ENCODE measurements around the gene BCAR1.
A peak's percentile ranks its signal among the peaks of the same experiment; 100 is the strongest.
"Not testable (repeated sequence)": the region's sequence is repeated elsewhere in the genome, so short reads cannot be mapped to it uniquely, and the experiment has no call there.

The BCAR1 gene

DNA sequence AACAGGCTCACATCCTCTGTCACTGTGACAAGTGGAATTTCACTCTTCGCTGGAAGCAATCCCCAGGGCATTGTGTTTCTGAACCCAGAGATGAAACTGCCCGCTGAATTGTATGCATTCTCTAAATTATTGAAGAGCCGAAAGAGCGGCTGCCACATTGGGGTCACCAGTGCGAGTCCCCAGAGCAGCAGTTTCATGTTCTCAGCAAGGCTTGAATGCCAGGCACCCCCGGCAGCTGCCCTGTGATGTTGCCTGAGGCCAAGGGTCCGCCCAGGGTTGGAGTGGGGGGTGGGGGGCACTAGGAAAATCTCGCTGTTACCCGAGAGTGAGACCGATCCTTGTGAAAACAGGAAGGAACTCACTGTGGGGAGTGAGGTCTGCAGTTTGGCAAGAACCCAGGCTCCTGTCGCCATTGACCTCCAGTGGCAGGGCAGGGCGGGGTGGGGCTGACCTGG is 20.7 kb upstream of the BCAR1 start:
- DNase-seq (ENCODE audit: low read depth), result peak; percentile 75
- no peak overlapping the region for H3K4me3 ChIP-seq (ENCODE audit: low read depth, low read length)
- TF ChIP-seq, protein P1, sequence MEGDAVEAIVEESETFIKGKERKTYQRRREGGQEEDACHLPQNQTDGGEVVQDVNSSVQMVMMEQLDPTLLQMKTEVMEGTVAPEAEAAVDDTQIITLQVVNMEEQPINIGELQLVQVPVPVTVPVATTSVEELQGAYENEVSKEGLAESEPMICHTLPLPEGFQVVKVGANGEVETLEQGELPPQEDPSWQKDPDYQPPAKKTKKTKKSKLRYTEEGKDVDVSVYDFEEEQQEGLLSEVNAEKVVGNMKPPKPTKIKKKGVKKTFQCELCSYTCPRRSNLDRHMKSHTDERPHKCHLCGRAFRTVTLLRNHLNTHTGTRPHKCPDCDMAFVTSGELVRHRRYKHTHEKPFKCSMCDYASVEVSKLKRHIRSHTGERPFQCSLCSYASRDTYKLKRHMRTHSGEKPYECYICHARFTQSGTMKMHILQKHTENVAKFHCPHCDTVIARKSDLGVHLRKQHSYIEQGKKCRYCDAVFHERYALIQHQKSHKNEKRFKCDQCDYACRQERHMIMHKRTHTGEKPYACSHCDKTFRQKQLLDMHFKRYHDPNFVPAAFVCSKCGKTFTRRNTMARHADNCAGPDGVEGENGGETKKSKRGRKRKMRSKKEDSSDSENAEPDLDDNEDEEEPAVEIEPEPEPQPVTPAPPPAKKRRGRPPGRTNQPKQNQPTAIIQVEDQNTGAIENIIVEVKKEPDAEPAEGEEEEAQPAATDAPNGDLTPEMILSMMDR (IDR thresholded peaks at IDR 0.05; ENCODE audit: low read depth, low read length), result no peak
- TF ChIP-seq MYC (IDR thresholded peaks at IDR 0.05; ENCODE audit: low read depth, low read length), result no peak
- TF ChIP-seq, protein P2, sequence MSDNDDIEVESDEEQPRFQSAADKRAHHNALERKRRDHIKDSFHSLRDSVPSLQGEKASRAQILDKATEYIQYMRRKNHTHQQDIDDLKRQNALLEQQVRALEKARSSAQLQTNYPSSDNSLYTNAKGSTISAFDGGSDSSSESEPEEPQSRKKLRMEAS (IDR thresholded peaks at IDR 0.05; ENCODE audit: low read depth, low read length), result no peak
- TF ChIP-seq POLR2A (IDR thresholded peaks at IDR 0.05; ENCODE audit: extremely low read depth, insufficient read length), result no peak

DNA sequence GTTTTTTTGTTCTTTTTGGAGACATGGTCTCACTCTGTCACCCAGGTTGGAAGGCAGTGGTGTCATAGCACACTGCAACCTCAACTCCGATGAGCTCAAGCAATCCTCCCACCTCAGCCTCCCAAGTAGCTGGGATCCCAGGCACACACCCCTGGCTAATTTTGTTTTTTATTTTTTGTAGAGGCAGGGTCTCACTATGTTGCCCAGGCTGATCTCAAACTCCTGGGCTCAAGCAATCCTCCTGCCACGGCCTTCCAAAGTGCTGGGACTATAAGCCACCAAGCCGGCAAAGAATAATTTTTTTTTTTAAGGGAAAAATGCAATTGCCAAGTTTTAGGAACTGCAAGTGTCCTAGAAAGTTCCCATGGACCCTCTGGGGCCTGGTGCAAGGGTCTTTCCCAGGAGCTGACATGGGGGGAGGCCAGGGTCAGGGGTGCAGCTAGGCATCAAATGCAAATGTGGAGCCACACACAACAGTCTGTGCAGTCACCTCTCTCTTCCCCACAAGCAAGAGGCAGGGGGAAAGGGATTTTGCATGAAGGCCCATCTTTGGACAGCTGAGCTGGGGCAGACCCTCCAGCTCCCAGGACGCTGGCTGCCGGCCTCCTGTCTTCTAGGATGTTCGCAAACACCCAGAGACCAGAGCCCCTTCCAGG is 20.1 kb upstream of the BCAR1 start:
- no peak for TF ChIP-seq MYC (IDR thresholded peaks at IDR 0.05; ENCODE audit: low read depth, low read length)
- TF ChIP-seq POLR2A (IDR thresholded peaks at IDR 0.05; ENCODE audit: extremely low read depth, insufficient read length), result no peak
- TF ChIP-seq, protein P2 (IDR thresholded peaks at IDR 0.05; ENCODE audit: low read depth, low read length), result no peak
- TF ChIP-seq, protein P1 (IDR thresholded peaks at IDR 0.05; ENCODE audit: low read depth, low read length), result no peak
- no peak overlapping the region for H3K4me3 ChIP-seq (ENCODE audit: low read depth, low read length)
- DNase-seq (ENCODE audit: low read depth), result no peak

DNA sequence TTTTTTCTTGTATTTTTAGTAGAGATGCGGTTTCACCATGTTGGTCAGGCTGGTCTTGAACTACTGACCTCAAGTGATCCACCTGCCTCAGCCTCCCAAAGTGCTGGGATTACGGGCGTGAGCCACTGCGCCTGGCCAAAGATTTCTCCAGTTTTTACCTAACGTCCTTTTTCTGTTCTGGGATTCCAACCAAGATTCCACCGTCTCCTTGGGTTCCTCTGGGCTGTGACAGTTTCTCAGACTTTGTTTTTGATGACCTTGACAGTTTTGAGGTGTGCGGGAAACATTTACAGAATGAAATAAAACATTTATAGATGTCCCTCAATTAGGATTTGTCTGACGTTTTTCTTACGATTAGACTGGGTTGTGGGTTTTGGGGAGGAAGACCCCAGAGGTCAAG is 17.9 kb upstream of the BCAR1 start:
- H3K4me3 ChIP-seq (ENCODE audit: low read depth, low read length); DNase-seq (ENCODE audit: low read depth): not testable (repeated sequence)

DNA sequence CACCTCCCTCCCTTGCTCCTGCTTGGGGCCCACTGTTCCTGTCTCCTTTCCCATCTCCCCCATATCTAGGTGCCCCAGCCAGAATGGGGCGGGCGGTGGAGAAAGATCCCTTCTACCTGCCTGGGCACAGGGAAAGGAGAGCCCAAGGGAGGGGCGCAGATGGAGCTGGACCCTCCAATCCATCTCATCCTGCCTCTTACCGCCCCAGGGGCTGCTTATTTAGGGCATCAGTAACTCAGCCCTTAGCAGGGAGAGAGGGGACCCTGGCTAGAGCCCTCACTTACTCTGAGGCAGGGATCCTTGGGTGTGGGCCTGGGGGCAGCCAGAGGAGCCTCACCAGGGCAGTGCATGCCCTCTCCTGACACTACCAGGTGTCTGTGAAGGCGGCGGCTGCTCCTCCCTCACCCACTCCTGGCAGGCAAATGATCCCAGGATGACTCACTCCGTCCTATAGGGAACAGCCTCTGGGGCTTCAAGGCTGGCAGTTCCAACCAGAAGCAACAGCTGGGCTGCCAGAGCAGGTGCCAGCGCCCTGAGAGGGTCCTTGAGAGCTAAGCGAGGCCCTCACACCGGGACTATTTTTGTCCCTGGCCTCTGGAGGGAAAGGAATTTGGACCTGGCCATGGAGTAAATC is 16.3 kb upstream of the BCAR1 start:
- TF ChIP-seq, protein P2 (IDR thresholded peaks at IDR 0.05; ENCODE audit: low read depth, low read length), result no peak
- TF ChIP-seq, protein P1 (IDR thresholded peaks at IDR 0.05; ENCODE audit: low read depth, low read length), result no peak
- TF ChIP-seq MYC (IDR thresholded peaks at IDR 0.05; ENCODE audit: low read depth, low read length) (no peak), POLR2A (IDR thresholded peaks at IDR 0.05; ENCODE audit: extremely low read depth, insufficient read length) (no peak)
- DNase-seq (ENCODE audit: low read depth), result no peak
- no peak overlapping the region for H3K4me3 ChIP-seq (ENCODE audit: low read depth, low read length)

DNA sequence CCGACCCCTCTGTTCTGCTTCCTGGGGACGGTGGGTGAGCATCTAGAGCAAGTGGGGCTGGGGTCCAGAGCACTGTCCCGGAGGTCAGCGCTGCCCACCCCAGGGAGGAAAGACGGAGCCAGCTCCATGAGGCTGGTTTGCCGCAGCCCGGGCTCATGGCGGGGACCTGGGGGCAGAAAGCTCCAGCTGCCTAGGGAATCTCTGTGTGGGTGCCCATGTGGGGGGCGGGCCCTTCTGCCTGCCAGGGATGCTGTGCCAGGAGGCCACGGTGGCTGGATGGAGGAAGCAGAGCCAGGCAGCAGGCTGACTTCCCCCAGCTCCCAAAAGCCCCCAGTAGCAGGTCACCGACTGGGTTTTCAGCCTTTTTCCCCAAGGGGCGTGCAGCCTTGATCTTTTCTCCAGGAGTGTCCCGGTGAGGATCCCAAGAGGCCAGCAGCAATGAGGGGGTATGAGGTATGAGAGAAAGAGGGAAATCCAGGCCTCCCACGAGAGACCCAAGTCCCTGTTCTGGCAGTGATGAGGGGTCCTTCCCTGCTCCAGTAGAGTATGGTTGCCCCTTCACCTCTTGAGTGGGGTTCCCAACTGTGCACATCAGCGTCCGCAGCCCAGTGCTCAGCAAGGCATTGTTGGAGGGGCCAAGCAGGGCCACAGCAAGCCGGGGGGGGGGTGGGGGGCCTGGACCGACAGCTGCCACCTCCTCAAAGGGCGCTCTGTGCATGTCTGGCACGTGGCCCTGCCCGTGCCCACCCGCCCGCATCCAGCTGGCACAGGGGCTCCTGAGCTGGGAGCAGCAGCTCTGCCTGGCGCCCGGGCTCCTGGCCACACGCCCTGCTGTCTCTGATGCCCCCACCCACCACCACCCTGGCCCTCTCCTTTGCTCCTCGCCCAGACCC is 15.6 kb upstream of the BCAR1 start:
- DNase-seq (ENCODE audit: low read depth), result no peak
- H3K4me3 ChIP-seq (ENCODE audit: low read depth, low read length), result no peak overlapping the region

More for the DNA sequence above, 15.6 kb upstream of the BCAR1 start:
- TF ChIP-seq POLR2A (IDR thresholded peaks at IDR 0.05; ENCODE audit: extremely low read depth, insufficient read length), result no peak
- TF ChIP-seq, protein P1 (IDR thresholded peaks at IDR 0.05; ENCODE audit: low read depth, low read length), result no peak
- TF ChIP-seq MYC (IDR thresholded peaks at IDR 0.05; ENCODE audit: low read depth, low read length), result no peak
- TF ChIP-seq, protein P2 (IDR thresholded peaks at IDR 0.05; ENCODE audit: low read depth, low read length), result no peak
